ENCODE measurements around the gene SCAMP5.

SCAMP5 gene

GRCh38 chr15:74963213-74963612 is 32.1 kb upstream of the SCAMP5 start:
- no peaks in the 10 kb centered on the region for H3K36me3 ChIP-seq (replicated peaks)
- H3K27me3 ChIP-seq (replicated peaks), result peaks cover 4% of the 10 kb centered on the region
- no peak overlapping the region for H3K27ac ChIP-seq
- H3K4me3 ChIP-seq (ENCODE audit: low read depth, low read length), result no peak overlapping the region
- in situ Hi-C loops (cut with HindIII; ENCODE audit: low pct_ligation_motif_present, low sequenced_read_pairs), result no loop called here
- no peak for TF ChIP-seq CTCF (IDR thresholded peaks at IDR 0.05; ENCODE audit: low read depth, low read length, missing control alignments)
- DNase-seq, result no peak

- H3K36me3 ChIP-seq (replicated peaks), result no peaks in the 10 kb centered on the region
- DNase-seq, result peak; percentile 39
- TF ChIP-seq CTCF (IDR thresholded peaks at IDR 0.05; ENCODE audit: low read depth, low read length, missing control alignments), result no peak
- no peak overlapping the region for H3K4me3 ChIP-seq (ENCODE audit: low read depth, low read length)
- in situ Hi-C loops (cut with HindIII; ENCODE audit: low pct_ligation_motif_present, low sequenced_read_pairs), result no loop called here
- H3K27me3 ChIP-seq (replicated peaks), result no peaks in the 10 kb centered on the region
- no peak overlapping the region for H3K27ac ChIP-seq
Observed at GRCh38 chr15:74964794-74965193, 30.6 kb upstream of the SCAMP5 start.

GRCh38 chr15:74967670-74968069 is 27.7 kb upstream of the SCAMP5 start:
- H3K4me3 ChIP-seq (ENCODE audit: low read depth, low read length), result no peak overlapping the region
- in situ Hi-C loops (cut with HindIII; ENCODE audit: low pct_ligation_motif_present, low sequenced_read_pairs), result no loop called here
- DNase-seq, result no peak
- TF ChIP-seq CTCF (IDR thresholded peaks at IDR 0.05; ENCODE audit: low read depth, low read length, missing control alignments), result no peak
- H3K27ac ChIP-seq, result no peak overlapping the region
- no peaks in the 10 kb centered on the region for H3K27me3 ChIP-seq (replicated peaks)
- H3K36me3 ChIP-seq (replicated peaks), result no peaks in the 10 kb centered on the region

GRCh38 chr15:74976159-74976558 is 19.2 kb upstream of the SCAMP5 start:
- no peak overlapping the region for H3K4me3 ChIP-seq (ENCODE audit: low read depth, low read length)
- in situ Hi-C loops (cut with HindIII; ENCODE audit: low pct_ligation_motif_present, low sequenced_read_pairs), result no loop called here
- no peaks in the 10 kb centered on the region for H3K36me3 ChIP-seq (replicated peaks)
- H3K27me3 ChIP-seq (replicated peaks), result no peaks in the 10 kb centered on the region
- TF ChIP-seq CTCF (IDR thresholded peaks at IDR 0.05; ENCODE audit: low read depth, low read length, missing control alignments), result peak; percentile 23
- DNase-seq, result no peak
- no peak overlapping the region for H3K27ac ChIP-seq

- Histone ChIP-seq H3K27ac (peak overlapping the region; percentile 4), H3K4me3 (ENCODE audit: low read depth, low read length) (no peak overlapping the region), H3K27me3 (replicated peaks) (no peaks in the 10 kb centered on the region), H3K36me3 (replicated peaks) (no peaks in the 10 kb centered on the region)
- peak; percentile 20 for DNase-seq
- in situ Hi-C loops (cut with HindIII; ENCODE audit: low pct_ligation_motif_present, low sequenced_read_pairs), result no loop called here
- TF ChIP-seq CTCF (IDR thresholded peaks at IDR 0.05; ENCODE audit: low read depth, low read length, missing control alignments), result no peak
Observed at GRCh38 chr15:74977599-74977998, 17.8 kb upstream of the SCAMP5 start.

GRCh38 chr15:74978077-74978476 is 17.3 kb upstream of the SCAMP5 start:
- Histone ChIP-seq H3K4me3 (ENCODE audit: low read depth, low read length) (no peak overlapping the region), H3K27me3 (replicated peaks) (no peaks in the 10 kb centered on the region), H3K27ac (peak overlapping the region; percentile 4), H3K36me3 (replicated peaks) (no peaks in the 10 kb centered on the region)
- no peak for DNase-seq
- in situ Hi-C loops (cut with HindIII; ENCODE audit: low pct_ligation_motif_present, low sequenced_read_pairs), result no loop called here
- no peak for TF ChIP-seq CTCF (IDR thresholded peaks at IDR 0.05; ENCODE audit: low read depth, low read length, missing control alignments)

Data from brain microvascular endothelial cell (primary cell).